NCI-H1694 treated with DMSO at 0.1 percent for 48 hours (cell line): Measurements from ENCODE around the gene PLA2G4B.

ENCODE experiments used
- DNase-seq: peaks from one replicate; lab custom pipeline; 2025; lab: John Stamatoyannopoulos, UW

The PLA2G4B gene

DNA sequence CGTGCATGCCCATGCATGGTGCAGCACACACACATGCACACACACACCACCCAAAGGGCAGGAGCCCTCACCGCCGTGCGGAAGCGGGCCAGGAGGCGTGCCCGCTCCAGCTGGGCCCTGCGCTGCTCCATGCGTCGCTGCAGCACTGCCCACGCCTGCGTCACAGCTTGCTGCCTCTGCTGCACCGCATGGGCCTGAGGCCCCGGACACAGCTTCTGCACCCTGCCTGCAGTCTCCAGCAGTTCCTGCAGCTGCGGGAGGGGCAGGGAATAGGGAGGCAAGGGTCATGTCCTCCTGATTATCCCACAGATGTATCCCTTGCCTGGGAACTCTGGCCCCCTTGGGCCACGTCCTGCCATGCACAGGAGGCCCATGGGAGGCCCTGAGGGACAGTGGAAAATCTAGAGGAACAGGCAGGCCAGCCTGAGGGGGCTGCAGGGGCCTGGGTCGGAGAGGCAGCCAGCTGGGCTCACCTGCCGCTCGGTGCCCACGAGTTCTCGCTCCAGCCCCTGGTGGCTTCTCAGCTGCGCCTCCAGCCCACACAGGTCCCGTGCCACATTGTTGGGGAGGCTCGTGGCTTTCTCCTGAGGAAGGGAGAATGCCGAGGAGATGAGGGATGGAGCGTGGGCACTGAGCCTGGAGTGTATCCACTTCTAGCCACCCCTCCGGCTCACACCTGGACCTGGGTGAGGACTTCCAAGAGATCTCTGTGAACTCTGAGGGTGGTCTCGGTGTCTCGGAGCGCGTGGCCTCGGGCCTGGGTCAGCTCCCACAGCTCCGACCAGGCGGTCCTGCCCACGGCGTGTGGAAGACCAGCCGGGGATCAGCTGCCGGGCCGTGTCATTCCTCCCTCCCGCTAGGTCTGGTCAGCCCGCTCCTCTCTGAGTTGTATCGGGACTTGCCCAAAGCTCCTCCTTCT, 31.4 kb downstream of the PLA2G4B start:
- DNase-seq: no peak

DNA sequence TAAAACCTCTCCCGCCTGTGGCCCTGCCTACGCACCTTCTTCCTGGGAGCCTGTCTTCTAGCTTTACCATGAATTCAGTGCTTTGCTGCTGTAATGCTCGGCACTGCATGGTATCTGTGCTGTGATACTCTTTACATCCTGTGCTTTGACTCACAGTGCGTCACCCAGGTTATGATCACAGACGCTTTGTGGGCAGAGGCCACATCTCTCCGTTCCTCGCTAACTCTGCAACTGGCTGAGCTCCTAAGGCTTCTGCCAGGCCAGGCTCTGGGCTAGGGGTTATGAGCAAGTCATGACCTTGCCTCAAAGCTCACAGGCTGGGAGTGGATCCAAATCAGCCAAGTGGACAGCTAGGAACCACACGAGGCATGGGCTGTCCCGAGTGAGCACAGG, 32.0 kb downstream of the PLA2G4B start:
- DNase-seq: no peak

DNA sequence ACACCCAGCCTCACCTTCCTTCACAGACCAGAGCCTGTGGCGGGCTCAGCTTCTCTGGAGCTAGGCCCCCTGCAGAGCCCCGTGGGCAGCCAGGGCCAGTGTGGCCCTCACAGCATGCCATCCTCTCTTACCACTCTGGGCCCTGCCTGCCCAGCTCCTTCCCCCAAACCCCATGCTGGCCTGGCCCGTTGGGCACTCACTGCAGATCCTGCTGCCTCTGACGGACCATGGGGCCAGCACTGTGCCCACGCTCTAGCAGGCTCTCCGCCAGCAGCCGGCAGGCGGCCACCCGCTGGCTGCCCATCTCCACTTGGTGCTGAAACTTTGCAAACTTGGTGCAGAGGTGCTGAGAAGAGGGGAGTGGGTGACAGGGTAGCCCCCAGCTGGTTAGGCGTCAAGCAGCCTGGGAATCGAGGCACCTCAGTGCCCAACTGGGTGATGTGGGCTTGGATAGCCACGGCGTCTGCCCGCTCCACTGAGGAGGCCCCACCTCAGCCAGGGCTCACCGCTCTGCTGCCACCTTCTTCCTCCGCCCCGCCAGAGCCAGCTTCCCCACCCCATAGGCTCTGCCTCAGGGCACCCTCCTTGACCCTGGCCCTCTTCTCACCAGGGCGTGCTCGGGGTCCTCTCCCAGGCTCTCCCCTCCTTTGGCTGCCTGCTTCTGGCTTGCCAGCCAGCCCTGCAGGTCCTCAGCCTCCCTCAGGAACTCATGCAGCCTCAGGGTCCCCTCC, 32.7 kb downstream of the PLA2G4B start:
- DNase-seq: no peak

DNA sequence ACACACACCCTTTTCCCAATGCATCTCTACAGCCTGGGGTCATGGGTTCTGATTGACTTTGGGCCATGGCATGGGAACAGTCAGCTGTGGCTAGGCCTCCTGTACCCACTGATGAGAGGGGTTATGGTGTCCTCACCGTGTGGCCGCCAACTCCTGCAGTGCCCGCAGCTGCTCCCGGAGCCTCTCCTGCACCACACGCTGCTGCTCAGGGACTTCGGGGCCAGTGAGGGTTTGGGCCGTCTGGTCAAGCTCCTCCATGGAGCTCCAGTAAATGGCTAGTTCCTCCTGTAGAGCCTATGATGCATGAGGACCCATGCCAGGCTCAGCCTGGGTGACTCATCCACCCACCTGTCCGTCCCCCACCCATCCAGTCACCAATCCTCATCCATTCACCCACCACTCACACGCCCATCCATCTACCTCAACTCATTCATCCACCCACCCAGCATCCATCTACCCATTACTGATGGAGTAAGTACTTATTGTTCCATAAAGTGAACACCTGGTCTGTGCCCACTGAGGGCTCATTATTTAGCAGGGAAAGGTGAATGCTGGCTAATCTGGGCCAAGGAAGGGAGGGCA, 33.6 kb downstream of the PLA2G4B start:
- DNase-seq: no peak

DNA sequence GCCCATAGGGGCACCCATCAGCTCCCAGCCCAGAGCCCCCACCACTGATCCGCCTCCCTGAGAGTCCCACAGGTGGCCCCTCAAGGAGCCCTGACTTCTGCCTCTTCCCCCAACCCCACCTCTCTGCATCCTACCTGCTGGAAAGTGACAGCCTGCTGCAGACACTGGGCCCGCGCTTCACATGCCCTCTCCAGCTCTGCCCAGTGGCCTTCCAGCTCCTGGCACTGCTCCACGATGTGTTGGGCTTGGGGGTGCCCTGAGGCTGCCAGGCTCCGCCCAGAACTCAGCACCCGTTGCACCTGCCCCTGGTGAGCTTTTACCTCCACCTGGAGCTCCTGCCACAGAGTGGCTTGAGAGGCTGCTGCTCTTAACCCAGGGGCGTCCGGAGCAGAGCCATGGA, 35.1 kb downstream of the PLA2G4B start:
- DNase-seq: no peak

DNA sequence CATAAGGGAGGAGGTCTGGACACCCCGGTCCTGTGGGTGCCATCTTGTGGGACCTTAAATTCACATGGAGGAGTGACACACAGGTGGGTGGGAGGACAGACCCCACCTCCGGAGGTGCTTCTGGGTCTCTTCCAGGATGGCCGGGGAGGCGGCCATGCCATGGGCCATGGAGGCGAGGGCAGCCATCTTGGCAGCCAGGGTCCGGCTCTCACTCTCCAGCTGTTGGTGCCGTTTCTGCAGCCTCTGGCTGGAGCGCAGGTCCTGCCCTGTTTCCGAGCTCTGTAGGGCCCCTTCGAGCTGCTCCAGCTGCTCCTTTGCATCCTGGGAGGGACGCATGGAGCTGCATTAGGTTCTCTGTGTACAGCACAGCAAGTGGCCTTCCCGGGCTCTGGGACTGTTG, 36.1 kb downstream of the PLA2G4B start:
- no peak for DNase-seq

DNA sequence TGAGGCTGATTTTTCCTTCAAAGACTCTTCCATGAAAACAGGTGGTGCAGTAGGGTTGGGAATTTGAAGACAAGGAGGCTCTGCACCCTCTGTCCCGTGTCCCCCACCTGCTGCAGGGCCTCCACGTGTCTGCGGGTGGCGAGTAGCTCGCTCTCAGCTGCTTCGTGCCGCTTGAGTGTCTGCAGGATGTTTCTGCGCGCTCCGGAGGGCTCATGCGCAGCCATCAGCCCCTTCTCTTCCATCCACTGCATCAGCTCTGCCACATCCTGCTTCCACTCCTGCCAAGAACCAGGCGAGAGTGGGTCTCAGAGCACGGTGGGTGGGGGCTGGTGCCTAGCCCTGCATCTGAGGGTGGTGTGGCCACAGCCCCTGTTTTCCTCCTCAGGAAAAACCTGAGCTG, 37.4 kb downstream of the PLA2G4B start:
- no peak for DNase-seq

DNA sequence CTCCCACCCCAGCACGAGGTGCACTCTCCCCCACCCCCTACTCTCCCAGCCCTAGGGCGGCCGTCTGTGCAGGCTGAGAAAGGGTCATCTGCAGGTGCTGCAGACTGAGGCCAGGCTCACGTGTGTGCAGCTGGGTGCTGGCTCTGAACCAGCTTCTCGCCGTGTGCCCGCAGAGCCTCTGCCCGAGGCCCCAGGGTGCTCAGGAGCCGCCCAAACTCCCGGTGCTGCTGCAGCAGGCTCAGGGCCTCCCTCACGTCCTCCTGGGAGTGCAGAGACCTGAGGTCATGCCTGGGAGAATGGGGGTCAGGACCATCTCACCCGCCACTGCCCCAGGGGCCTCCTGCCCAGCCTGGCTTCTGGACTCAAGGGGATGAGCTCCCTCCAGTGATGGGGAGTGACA, 38.0 kb downstream of the PLA2G4B start:
- no peak for DNase-seq

DNA sequence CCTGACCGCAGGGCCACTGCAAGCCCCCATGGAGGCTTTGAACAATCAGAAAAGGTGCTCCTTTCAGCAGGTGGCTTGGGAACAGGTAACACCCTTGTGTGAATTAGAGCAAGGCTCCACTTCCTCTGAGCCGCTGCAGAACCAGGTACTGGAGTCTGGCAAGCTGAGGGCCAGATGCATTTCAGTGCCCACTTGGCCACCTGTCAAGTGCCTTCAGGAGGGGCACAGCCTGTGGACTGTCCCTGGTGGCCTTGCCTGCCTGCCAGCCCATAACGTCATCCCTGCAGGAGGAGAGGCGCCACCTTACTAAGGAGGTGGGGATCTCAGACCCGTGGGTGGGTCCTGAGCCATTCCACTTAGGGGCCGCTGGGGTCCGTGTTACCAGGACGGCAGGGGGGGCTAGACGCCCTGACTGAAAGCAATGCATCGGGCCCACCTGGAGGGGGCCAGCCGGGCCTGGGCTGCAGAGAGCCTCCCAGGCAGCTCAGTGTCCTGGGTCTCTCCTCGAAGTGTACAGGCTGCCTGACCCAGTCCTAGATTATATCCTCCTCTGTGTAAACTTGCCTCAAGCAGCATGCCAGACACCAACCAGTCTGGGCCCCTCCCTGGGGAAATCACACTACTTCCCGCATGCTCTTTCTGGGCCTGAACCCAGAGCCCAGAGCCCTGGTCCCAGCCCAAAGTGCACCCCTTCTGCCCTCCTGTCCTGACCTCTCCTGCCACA, 39.1 kb downstream of the PLA2G4B start:
- DNase-seq: no peak

DNA sequence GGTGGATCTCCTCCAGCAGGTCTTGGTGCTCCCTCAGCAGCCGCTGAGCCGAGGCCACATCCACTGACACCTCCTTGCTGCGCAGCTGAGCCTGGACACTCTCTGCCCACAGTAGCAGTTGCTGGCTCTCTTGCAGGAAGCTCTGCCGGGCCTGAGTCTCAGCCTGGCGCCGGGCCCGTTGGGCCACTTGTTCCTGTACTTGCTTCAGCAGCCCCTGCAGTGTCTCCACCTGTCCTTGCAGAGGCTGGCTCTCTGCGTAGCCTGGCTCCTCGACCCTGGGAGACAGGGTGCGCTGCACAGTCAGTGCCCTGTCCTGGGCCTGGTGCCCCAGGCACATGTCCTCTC, 39.7 kb downstream of the PLA2G4B start:
- no peak for DNase-seq

DNA sequence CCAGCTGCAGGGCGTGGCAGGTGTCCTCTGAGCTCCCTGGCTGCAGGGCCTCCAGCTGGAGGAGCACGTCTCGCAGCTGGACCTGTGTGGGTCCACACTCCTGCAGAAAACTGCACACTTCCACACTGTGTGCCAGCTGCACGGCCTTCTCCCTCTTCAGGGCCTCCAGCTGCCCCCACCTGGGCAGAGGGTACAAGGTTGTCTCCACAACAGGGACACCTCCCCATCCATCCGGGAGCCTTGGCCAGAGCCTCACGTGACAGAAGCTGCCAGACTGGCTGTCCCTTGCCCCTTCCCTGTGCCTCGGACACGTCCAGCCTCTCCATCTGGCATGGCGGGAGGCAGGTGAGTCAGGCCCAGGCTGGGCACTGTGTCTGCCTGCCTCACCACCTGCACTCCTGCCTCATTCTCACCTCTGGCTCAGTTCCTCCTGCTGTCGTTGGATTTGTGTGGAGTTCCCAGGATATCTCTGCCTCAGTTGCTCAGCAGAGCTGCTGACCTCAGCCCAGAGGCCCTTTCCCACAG, 40.7 kb downstream of the PLA2G4B start:
- DNase-seq: no peak

DNA sequence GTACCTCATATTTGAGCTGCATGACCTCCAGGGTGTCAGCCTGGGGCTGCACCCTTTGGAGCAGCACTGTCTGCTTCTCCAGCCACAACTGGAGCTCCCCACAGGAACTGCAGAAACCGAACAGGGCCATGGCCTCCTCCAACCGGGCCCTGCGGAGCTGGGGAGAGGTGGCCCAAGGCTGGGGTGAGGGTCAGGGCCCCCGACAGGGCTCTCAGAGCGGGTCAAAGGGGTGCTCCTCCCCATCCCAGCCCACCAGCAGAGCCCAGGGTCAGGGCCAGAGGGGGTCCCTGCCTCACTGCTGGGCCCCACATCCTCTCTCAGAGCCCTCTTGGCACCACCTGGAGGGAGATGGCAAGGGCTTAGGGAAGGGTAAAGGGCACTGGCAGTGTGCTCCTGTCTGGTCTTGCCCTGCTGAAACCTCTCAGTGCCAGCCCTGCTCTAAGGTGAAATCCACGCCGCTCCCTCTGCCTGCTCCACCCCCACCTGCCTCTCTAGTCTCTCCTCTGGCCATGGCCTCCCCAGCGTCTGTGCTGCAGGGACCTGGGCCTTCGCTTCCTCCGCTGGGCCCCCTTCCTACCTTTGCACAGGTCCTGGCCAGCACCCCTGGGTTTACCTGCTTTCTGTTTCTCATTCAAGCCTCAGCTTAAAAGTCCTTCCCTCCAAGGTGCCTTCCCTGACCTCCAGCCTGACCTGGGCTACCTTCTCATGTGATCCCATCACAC, 41.7 kb downstream of the PLA2G4B start:
- DNase-seq: no peak

DNA sequence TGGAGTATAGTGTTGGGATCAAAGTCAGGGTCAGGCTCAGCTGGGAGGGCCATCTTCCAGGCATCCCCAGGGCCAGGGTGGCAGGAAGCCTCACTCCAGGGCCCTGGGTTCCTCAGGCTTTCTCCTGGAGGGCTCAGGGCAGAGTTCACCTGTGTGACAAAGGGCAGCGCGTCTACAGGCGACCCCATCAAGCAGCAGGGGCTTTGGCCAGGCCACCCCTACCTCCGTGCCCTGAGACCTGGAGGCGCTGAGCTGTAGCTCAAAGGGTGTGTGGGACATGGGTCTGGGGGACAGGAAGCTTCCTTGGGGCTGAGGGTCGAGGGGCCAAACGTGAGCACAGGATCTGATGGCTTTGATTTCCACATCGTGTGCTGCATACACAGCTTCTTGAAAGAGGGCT, 42.4 kb downstream of the PLA2G4B start:
- no peak for DNase-seq

DNA sequence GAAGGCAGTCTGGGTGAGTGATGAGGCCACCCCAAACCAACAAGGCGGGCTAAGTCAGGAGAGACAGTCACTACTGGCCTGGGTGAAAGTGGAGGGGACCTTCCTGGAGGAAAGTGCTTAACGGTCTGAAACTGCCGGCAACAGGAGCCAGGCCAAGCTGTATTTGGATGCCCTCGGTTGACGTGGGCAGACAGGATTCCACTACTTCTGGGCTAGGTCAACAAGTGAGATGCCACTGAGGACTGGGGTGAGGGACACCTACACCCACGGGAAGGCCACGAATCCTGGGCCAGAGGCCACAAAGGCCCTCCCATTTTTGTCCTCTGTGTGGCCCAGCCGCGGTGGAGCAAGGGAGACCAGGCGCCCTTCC, 42.9 kb downstream of the PLA2G4B start:
- no peak for DNase-seq

DNA sequence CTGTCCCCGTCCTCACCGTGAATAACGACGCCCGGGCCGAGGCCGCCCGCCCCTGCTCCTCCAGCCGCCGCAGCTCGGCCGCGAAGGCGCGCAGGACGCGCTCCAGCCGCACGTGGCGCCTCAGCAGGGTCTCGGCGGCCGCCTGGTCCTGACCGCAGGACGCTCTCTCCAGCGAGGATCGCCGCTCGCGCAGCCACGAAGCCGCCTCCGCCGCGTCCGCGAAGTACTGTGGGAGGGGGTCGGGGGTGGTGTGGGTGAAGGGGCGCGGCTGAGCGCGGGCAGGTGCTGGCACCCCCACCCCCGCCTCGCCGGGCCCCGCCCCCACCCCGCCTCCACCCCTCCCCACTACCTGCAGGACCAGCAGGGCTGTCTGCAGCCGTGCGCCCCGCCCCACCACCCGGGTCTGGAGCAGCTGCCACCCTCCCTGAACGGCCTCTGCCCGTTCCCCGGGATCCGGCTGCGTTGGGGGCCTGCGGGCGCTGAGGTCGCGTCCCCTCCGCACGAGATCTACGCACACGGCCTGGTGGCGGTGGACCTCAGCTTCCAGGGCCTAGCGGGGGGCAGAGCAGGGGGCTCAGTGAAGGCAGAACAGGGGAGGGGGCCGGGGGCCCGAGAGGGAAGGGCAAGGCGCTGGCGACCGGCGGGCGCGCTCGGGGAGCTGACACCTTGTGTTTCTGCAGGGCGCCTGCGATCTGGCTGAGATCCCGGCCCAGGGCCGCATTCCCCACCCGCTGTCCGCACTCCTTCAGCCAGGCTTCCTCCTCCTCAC, 43.5 kb downstream of the PLA2G4B start:
- no peak for DNase-seq

DNA sequence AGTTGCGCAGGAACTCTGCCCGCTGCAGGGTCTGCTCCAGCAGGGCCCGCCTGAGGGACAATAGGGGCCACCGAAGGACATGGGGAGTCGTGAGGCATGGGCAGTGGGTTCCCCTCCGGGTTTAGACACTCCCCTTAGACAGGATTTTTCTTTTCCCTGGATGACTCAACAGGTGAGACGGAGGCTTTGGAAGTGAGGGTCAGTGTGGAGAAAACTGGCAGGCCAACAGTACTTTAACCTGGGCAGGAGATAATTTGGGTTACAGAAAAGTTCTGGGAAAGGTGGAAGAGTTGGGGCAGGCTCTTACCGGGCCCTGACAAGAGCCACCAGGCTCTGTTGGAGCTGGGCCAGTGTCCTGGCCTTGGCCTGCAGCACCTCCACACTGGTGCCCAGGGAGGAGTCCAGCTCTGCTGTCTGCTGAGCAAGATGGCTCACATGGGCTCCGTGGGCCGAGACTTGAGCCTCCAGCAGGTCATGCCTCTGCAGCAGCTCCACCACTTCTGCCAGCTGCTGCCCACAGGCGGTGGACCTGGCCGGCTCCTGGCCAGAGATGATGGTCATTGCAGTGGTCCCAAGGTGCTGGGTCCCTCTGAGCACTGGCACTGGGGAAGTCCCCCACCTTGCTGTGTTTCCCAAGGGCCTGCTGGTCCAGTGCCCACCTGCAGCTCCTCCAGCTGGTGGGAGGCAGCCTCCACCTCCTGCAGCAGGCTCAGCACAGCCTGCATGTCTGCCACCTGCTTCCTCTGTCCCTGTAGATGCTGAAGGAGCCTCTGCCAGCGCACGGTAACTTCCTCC, 44.2 kb downstream of the PLA2G4B start:
- DNase-seq: no peak

DNA sequence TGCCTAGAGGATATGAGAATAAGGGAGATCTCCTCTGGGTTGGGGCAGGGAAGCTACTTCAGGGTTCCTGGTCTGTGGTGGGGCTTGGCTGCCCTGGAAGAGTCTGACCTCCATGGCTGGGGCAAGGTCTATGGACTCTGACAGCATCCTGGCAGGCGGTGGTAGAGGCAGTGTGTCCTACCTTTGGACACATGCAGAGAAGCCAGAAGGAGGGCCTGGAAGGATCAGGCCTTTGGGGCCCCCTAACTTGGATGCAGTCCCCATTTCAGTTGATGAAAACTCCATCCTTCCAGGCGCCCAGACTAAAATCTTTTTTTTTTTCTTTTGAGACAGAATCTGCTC, 44.8 kb downstream of the PLA2G4B start:
- no peak for DNase-seq

DNA sequence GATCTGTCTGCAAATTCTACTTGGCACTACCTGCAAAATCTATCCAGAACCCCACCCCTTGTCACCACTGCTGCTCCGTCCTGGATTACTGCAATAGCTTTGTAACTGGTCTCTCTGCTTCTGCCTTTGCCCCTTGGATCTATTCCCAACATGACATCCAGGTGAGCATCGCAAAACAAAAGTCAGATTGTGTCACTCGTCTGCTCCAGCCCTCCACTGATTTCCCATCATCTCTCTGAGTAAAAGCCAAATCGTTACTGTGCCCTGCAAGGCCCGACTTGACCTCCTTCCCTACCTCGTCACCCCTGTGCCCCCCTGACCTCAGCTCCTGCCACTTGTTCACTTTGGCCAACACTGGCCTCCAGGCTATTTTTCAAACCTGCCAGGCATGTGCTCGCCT, 45.8 kb downstream of the PLA2G4B start:
- no peak for DNase-seq

DNA sequence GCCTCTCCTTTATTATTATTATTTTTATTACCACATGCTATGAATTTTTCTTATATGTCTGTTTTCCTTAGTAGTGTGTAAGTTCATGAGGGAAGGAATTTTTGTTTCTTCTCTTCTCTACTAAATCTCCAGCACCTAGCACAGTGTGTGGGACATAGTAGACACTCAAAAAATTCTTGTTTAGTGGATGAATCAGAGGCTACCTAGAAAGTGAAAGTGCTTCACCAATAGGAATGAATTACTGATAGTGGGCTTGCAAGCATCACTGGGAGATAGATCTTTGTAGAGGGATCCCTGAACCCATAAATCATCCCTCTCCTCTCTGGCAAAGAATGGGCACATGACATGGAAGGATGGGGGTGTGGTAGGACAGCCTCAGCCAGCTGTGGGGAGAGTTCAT, 46.7 kb downstream of the PLA2G4B start:
- DNase-seq: no peak

DNA sequence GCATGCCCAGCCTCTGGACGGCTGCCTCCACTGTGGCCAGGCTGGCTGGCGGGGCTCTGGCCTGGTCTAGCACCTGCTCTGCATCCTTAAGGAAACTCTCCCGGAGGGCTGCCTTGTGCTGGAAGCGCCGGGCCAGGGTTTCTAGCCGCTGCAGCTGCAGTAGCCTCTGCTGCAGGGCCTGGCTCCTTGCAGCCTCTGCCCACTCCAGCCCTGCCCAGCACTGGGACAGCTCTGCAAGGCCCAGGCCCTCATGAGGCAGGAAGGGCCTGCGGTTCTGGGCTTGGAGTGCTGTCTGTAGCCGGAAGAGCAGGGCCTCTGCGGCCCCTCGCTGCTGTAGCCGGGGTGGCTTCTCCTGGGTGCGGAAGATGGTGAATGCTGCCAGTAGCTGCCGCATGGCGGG, 47.2 kb downstream of the PLA2G4B start:
- DNase-seq: no peak
